GM06990 (cell line): ENCODE results near the gene KIFC3.

ENCODE experiments used
- DNase-seq: peaks from one replicate; pipeline ENCODE4 v3.0.0-alpha.2; 2011; ENCODE audit not compliant: insufficient read length; ENCODE audit errors: extremely low read depth
- H3K27me3 ChIP-seq: replicated peaks from 2 replicates; pipeline ENCODE4 v1.6.0; 2011; ENCODE audit warnings: low read length; ENCODE audit not compliant: control insufficient read depth, insufficient read depth
- H3K36me3 ChIP-seq: 2 replicates; pipeline ENCODE4 v1.5.1; 2011; ENCODE audit warnings: low read length; ENCODE audit not compliant: control insufficient read depth, insufficient read depth
- H3K4me3 ChIP-seq: replicated peaks from 2 replicates; pipeline ENCODE4 v1.5.1; 2011; ENCODE audit warnings: low read depth, mild to moderate bottlenecking, control low read depth, low read length
- TF ChIP-seq, protein P1 (sequence below): IDR thresholded peaks from 2 replicates; pipeline ENCODE4 v1.5.1; 2011; ENCODE audit warnings: low read length, control low read depth, mild to moderate bottlenecking, inconsistent platforms; ENCODE audit not compliant: insufficient read depth, poor library complexity, severe bottlenecking

The KIFC3 gene

DNA sequence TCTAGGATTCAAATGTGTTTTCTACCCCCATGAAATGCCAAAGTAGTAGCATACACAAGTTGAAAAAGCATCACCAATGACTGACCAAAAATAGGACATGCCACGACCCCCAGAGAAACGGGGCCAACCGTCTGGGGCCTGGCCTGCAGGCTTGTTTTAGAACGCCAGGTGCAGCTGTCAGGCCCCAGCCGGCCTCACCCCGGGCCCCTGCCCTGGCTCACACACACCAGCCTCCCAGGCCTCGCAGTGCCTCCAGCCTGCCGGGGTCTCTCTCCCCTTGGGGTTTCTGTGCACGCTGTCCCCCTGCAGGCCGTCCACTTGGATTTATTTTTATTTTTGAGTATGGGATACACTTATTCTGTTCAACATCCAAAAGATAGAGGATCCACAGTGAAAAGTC, 58.8 kb downstream of the KIFC3 start:
- no peak for DNase-seq
- TF ChIP-seq, protein P1, sequence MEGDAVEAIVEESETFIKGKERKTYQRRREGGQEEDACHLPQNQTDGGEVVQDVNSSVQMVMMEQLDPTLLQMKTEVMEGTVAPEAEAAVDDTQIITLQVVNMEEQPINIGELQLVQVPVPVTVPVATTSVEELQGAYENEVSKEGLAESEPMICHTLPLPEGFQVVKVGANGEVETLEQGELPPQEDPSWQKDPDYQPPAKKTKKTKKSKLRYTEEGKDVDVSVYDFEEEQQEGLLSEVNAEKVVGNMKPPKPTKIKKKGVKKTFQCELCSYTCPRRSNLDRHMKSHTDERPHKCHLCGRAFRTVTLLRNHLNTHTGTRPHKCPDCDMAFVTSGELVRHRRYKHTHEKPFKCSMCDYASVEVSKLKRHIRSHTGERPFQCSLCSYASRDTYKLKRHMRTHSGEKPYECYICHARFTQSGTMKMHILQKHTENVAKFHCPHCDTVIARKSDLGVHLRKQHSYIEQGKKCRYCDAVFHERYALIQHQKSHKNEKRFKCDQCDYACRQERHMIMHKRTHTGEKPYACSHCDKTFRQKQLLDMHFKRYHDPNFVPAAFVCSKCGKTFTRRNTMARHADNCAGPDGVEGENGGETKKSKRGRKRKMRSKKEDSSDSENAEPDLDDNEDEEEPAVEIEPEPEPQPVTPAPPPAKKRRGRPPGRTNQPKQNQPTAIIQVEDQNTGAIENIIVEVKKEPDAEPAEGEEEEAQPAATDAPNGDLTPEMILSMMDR, result no peak
- Histone ChIP-seq H3K27me3 (no peaks in the 10 kb centered on the region), H3K4me3 (no peak overlapping the region), H3K36me3 (peaks cover 3% of the 10 kb centered on the region)

DNA sequence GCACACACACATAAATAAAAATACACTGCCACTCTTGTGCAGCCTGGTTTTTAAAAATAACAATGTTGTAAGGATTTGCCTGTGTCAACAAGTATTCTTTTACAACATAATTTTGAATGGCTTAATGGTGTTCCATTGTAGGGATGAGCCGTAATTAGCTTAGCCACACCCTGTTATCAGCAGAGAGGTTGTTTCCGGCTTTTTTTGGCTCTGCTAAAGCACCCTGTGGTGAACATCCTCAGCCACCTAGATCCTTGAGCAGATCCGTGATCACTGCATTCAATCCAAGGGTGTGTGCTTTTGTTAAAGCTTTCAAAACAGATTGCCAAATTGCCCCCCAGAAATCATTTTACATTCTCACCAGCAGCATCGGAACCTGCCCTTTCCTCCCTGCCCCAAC, 59.7 kb downstream of the KIFC3 start:
- TF ChIP-seq, protein P1, result no peak
- DNase-seq, result no peak
- Histone ChIP-seq H3K4me3 (no peak overlapping the region), H3K27me3 (no peaks in the 10 kb centered on the region), H3K36me3 (peaks cover 2% of the 10 kb centered on the region)

DNA sequence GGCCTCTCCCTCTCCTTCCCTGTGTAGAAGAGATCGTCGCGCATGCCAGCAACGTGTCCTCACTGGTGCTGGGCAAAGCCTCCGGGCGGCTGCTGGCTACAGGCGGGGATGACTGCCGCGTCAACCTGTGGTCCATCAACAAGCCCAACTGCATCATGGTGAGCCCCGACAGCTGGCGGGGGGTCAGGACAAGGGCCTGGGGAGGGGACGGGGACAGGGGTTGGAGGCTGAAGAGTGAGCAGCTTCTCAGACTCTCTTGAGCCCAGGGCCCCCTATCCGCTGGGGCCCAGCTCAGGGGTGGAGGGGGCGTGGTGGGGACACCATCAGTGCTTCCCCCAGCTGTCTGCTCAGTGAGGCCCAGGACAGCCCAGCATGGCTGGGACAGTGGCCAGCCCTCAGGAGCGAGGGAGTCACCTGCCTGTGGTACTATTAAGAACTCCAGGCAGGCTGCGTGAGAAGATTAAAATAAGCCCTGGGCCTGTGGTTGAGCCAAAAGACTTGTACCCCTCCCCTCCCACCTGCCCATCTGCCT, 60.6 kb downstream of the KIFC3 start:
- no peak for DNase-seq
- TF ChIP-seq, protein P1, result no peak

DNA sequence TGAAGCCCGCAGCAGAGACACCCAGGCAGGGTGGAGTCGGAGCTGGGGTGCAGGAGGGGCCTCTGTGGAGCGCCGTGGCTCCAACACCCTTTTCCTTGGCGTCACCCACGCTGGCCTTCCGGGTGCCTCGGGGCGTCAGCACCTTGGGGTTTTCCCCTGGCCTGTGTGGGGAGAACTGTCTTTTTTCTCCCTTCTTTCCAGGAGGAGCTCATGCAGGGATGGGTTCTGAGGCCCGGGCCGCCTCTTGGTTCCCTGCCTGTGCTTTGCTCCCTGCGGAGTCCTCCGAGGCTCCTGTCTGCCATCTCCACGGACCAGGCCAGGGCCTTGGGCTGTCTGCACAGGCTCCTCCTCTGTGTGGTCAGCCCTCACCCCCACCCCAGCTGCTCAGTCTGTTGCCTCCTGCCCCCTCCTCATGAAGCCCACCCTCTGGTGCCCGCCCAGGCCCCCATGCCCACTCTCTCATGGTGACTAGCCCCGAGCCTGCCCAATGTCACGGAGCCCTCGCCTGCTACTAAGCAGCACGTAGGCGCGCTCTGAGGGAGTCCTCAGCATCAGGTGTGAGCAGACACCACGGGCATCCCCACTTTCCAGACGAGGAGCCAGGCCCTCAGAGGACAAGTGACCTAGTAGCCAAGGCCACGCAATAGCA, 61.7 kb downstream of the KIFC3 start:
- Histone ChIP-seq H3K4me3 (no peak overlapping the region), H3K27me3 (no peaks in the 10 kb centered on the region), H3K36me3 (peaks cover 1% of the 10 kb centered on the region)
- DNase-seq, result no peak
- TF ChIP-seq, protein P1, result no peak

More for the DNA sequence above, 60.6 kb downstream of the KIFC3 start:
- Histone ChIP-seq H3K27me3 (no peaks in the 10 kb centered on the region), H3K4me3 (no peak overlapping the region), H3K36me3 (peaks cover 1% of the 10 kb centered on the region)

DNA sequence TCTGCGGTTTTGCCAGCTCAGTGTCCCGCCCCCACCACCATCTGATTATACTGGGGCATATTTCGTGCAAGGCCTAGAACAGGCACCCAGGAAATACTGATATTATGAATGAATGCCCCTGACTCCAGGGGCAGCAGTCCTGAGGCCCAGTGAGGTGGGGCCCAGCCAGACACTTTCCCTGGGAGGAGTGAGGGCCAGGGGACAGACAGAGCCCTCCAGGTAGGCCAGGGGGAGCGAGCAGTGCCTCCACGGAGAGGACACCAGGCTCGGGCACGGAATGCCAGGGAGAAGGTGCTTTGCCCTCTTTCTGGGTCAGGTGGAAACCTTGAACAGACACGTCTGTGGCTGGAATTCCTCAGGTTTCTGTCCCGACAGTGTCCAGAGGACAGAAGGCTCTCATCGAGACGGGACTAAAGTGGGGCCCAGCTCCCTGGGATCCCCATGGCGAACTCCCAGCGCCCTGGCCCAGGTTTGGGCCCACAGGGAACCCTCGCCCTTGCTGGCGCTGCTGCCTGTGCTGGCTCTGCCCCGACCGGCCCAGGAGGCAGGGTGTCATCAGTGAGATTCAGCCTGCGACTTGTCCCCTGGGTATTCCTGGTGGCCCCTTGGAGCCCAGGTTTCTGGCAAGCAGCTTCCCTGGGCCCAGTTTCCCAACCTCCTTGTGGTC, 62.4 kb downstream of the KIFC3 start:
- H3K36me3 ChIP-seq, result peaks cover 1% of the 10 kb centered on the region

More for the DNA sequence above, 62.4 kb downstream of the KIFC3 start:
- TF ChIP-seq, protein P1, result no peak
- Histone ChIP-seq H3K27me3 (no peaks in the 10 kb centered on the region), H3K4me3 (no peak overlapping the region)
- no peak for DNase-seq
